HG03066 (cell line): ENCODE results near the gene HOXA9.

Experiments used
- ATAC-seq: cut with Tn5 transposase; IDR thresholded peaks from one replicate; pipeline ENCODE4 v1.9.1; 2021; ENCODE audit warnings: low read depth; ENCODE audit not compliant: unreplicated experiment

HOXA9 gene

DNA sequence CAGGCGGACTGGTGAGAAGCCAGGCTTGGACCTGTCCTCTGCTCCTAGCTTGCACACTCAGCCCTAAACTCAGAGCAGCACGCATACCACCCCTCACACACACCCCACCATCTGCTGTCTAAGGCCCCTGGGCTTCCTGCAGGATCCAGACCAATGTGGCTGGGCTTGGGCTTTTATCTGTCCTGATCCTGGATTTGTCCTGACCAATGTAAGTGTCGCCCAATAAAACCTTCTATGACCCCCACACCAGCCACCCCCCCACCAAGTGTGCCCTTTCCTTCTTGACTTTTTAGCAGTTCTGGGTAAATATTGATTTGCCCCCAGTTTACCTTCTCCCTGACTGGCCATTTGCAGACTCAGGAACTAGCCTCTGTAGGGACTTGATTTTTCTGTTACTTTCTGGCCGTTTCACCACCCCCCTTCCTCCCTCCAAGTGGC is 36.3 kb upstream of the HOXA9 start:
- ATAC-seq = no peak

- ATAC-seq = no peak
Observed at GRCh38 chr7:27200761-27201579, 35.6 kb upstream of the HOXA9 start.

DNA sequence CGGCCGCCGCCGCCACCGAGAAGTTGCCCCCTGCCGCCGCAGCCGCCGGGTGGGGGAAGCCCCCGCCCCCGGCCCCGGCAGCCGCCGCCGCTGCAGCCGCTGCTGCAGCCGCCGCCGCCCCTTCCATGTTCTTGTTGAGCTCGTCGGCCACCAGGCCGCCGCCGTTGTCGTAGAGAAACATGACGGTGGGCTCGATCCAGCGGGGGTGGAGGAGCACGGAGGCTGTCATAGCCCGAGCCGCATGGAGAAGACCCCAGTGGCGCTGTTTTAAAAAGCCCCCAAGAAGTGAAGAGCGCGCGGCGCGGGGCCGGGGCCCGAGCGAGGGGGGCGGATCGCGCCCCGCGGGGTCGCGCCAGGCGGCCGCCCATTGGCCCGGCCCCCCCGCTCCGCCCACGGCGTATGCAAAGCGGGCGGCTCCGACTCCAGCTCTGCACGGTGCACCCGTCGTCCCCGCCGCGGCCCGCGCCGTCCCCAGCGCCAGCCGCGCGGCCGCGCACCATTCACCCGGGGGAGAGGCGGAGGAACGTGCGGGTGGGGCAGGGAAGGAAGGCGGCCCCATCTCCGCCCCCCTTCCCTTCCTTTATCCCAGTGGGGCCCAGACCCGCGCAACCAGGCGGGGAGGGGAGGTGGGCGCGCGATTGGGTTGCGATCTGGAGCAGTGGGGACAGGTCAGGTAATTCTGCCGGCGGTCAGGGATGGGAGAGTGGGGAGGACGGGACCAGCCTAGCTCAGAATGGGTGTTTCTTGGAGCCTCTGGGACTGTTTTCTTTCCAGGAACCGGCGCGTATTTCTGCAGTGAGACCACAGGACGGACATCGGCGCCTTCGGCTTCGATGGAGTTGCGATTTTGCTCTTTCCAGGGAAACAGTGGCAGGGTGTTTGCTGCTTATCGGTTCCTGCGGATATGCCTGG is 34.8 kb upstream of the HOXA9 start, which contains the start of gene HOXA13:
TSS of gene HOXA13 (minus strand) at position 243 of the 912 bp plus-strand sequence. CDS start at position 229, 14 bp downstream.
- no peak for ATAC-seq

- no peak for ATAC-seq
Observed at GRCh38 chr7:27198871-27199801, 33.8 kb upstream of the HOXA9 start.

- ATAC-seq = no peak
Observed at GRCh38 chr7:27198138-27198841, 33.0 kb upstream of the HOXA9 start.

DNA sequence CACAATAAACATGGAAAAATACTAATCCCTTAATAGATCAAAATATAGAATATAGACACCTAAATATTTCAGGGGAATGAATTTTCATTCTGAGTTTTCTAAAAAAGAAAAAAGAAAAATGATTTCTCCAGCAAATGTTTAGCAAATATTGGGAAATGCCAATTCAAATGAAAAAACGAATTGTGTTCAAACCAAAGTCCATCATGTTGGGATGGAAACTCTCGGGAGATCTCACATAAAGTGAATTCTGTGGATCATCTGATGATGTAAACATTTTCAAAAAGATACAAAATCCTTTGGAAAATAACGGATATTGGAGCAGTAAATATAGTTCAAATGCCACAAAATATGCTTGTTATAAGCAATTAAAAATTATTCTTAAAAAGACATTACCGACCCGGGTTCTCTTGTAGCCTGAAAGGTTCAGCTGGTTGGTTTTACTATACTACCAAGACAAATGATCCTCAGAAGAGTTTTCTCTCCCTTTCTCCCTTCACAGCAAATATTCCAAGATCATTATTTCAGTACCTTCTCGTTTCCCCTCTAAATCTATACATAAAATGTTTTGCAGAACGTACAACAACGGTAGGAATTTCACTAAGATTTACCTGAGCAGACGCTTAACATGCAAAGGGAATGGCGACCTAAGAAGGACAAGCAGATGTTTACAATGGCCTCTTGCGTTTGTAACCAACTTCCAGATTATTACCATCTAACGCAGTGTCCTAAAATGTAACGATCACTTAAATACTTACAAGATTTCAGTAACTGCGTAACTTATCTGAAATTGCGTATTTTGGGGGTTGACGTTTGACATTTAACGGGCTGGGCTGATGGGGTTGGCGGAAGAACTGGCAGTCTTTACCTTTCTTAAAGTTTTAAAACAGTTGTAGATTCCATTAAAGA is 32.1 kb upstream of the HOXA9 start:
- no peak for ATAC-seq

DNA sequence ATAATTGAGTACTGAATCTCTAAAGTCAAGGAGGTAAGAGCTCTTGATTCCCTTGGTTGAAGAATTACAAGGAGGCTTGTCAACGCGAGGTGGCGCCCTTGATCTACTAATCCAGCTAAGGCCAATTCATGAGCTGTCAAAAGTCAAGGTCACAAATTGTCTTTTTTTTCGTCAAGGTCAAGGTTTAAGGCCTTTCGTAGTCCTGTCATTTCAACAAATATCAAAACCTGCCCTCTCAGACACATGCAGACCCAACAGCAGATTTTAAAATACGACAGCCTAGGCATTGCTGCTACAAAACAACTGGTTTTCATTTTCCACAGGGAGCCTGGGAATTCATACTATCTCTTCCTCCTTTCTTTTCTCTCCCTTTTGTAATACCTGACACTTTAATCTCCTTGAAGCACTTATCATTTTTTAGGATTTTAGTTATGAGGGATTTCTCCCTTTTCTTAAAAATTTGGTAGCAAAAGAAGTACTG is 31.0 kb upstream of the HOXA9 start:
- ATAC-seq = no peak

GRCh38 chr7:27194686-27195379 is 29.5 kb upstream of the HOXA9 start:
- no peak for ATAC-seq

DNA sequence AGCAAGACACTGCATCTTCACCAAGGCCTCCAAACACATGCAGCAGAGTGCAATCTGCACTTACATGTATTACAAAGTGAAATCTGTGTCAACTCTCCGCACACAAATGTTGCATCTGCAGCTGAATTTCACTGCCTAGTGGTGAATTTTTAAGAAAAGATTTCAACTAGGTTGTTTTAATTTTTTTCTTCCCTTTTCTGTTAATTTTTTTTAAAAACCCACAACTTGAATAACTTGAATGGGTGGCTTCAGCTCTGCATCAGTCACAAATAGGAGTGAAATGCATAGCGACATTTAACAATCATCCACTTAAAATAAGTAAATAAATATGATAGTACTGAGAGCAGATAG is 28.6 kb upstream of the HOXA9 start:
- no peak for ATAC-seq

GRCh38 chr7:27193335-27194001 is 28.1 kb upstream of the HOXA9 start:
- no peak for ATAC-seq

- no peak for ATAC-seq
Observed at GRCh38 chr7:27192546-27193334, 27.4 kb upstream of the HOXA9 start.

DNA sequence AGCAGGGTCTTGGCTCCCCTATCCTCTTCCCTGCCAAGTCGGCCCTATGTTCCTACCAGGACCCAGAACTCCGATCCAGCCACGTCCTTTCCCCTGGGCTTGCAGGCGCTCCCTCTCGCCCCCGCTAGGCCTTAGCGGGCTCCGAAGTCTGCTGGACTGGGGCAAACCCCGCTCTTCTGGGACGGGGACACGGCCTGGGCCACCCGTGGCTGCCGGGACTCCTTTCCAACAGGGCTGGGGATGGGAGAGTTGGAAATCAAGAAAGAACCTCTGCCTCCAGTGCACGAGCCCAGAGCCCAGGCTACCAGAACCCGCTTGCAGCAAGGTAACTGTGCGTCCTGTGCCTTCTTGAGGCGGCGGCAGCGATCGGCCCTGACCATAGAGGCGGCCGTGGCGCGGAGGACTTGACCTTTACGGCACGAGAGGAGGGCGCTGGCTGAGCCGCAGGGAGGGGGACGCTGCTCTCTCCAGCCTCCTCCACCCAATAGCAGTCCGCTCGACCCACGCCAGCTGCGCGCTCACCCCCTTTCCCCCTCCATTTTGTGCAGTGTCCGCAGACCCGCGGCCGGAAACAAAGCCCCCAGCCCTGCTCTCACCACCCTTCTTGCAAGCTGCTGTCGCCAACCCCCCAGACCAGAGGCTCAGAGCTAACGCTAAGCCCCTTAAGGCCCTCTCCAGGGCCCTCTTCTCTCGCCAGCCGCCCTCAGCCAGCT is 26.7 kb upstream of the HOXA9 start:
- ATAC-seq = no peak

DNA sequence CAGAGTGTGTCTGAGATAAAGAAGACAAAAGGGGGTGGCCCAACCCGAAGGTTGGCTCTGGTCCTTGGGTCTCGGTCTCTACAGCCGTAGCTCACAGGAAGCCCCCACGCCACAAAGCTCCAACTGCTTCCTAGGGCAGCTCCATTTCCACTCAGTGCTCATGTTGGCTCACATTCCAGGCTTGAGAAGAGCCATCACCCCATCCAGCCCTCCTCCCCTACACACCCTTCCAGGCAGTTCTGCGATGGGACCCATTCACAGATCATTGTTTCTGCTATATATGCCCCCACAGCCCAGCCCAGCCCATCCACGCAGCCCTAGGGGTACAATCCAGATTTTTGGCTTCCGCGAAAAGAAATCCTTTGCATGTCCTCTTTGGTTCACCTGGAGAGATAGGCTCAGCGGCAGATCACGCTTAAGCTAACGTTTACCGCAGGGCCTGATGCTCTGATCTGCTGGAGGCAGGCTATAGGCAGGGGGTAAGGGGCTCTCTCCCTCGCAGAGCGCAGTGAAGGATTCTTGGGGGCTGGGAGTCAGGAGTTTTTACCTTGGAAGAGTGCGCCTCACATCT is 25.9 kb upstream of the HOXA9 start:
- ATAC-seq = no peak

- ATAC-seq = no peak
Observed at GRCh38 chr7:27189997-27190748, 24.8 kb upstream of the HOXA9 start.
